T-helper 2 cell treated with Interferon-gamma antibody and Interleukin-4, amounts not matched to agents 100 ng/mL and 5 ng/mL, for 36 hours (primary cell): ENCODE measurements around the gene OR2T2. TPM values are rescaled to one million over a fixed set of nuclear protein-coding genes. Genes with fewer than 3 reads are reported as not detected.
"Not testable (repeated sequence)": the region's sequence is repeated elsewhere in the genome, so short reads cannot be mapped to it uniquely, and the experiment has no call there.

ENCODE experiments used
- intact Hi-C: fragments of 100-400 bp; cut with micrococcal nuclease; formaldehyde crosslinking; loops from one replicate; pipeline ENCODE4 v1.15.1; 2023
- total RNA-seq: library from RNA; stranded (reverse); gene quantifications from 2 replicates; pipeline ENCODE4 v1.2.3, GENCODE V29; 2022

Gene OR2T2
- total RNA-seq, 1 donor from 2014 or later = not detected

DNA sequence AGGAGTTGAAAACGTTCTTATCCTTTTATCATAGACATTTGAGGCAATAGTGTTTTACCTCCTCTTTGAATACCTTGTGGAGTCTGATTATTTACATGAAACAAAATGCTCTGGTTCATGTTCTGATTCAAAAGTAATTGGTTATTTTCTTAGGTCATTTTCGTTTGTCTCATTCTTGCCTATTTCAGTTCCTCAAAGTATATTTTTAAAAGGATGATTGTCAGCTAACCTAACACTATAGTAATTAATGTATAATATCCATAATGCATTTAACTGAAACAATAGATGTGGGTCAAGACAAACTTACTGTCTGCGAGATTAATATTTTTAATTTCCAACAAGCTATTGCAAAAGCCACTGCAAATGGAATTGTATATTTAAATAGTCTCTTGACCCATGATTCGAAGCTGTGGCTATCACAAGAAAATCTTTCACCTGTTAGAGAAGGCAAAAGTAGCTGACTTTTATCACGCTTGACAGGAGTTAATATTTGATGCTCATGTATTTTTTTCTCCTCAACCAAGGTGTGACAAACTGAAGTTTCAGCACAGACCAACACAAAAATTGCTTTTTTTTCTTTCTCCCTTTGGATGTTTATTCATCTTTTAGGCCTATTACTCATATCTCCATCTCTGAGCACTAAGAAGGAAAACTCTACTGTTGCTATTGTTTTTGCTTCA, 5.2 kb downstream of the OR2T2 start:
- intact Hi-C loops = not testable (repeated sequence)

DNA sequence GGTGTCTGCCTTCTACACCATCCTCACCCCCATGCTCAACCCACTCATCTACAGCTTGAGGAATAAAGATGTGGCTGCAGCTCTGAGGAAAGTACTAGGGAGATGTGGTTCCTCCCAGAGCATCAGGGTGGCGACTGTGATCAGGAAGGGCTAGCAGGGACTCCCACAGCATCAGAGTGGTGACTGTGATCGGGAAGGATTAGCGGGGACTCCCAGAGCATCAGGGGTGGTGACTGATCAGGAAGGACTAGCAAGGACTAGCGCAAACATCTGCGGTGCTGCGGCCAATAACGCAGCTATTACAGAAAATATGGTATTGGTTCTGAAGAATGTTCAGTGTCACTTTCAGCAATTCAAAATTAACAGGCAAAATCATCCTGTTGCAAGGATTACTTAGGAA, 8.2 kb downstream of the OR2T2 start:
- intact Hi-C loops = not testable (repeated sequence)

DNA sequence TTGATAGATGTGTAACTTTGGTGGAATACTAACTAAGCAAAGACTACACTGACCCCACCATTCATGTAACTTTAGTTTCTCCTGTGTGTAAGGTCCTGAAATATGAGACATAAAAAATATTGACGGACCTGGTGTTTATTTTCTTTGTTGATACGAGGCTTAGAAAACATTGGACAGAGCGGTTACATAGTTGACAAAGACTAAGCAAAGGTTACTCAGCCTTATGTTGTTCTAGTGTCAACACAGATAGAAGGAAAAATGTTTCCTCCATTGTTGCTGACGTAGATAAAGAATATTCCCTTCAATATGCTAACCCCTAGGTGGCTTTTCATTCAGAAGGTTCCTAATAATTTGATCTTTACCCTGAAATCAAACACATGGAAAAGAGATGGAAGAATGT, 9.6 kb downstream of the OR2T2 start:
- intact Hi-C loops = not testable (repeated sequence)

DNA sequence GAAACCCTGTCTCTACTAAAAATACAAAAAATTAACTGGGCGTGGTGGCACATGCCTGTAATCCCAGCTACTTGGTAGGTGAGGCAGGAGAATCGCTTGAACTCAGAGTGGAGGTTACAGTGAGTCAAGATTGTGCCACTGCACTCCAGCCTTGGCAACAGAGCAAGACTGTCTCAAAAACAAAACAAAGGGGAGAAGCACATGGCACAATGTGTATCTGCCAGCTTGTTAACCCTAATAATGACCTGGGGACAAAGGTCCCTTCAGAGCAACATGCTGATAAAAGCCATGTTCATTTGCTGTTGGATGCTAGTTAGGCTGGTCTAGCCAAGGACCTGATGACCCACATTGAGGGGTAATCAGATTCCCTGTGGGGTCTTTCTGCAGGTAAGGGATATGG, 11.2 kb downstream of the OR2T2 start:
- intact Hi-C loops = not testable (repeated sequence)

DNA sequence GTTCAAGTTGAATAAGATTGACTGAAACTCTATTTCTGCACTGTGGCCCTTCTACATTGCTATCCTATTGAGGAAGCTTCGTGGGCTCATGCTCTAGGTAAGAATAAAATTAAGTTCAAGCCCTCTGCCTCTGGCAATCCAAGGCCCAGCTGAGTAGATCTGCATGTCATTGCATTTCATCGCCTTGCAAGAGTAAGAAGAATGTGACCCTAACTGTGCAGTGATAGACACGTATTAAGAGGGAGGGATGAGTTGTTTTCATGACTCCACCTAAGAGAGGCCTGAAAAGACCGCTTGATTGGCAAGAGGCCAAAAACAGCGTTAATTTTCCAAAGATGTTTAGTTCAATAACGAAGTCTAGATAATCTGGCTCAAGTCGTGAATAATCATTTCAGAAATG, 13.7 kb downstream of the OR2T2 start:
- intact Hi-C loops = not testable (repeated sequence)

DNA sequence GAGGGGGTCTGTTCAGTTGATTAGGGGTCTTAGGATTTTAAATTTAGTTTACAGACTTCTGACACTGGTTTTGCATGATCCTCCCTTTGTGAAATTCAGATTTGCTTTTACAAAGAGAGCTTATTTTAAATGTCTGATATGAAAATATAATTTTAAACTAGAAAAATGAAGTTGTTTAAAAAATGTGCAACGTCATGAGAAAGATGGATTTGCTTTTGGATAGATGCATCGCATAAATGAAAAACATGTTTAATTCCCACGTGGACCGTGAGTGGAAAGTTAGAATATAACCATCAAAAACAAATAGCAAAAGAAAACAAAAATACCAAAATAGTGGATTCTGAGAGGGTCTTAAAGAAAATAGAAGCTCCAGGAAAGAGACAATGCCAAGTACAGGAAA, 25.7 kb downstream of the OR2T2 start:
- intact Hi-C loops = no loop called here

DNA sequence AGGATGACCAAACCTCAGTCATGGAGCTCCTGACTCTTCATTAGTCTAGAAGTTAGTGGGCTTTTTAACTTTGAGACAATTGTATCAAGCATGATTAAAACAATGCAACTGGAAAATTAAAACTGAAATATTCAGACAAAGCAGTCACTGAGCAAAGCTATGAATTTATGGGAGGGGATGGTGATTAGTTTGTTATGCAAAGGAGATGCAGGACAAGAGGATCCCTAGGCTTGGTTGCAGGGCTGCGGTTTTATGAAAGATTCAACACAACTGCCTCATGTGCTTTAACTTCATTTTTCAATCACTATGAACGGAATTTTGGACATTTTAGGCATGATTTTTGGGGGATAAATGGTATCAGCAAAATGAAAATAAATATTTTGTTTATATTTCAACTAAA, 26.7 kb downstream of the OR2T2 start:
- intact Hi-C loops = not testable (repeated sequence)

DNA sequence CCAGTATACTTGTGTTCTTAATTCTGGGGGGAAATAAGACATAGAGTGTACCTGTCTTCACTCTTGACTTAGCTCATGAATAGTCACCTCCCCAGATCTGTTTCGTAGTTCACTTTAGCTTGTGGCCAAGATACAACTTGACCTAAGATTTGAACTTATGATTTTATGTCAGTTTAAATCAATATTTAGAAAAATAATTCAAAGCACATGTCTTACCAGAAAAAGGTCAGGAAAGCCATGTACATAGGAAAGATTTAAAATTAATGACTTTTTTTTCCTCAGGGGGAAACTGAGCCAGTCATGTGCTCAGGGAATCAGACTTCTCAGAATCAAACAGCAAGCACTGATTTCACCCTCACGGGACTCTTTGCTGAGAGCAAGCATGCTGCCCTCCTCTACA, 27.6 kb downstream of the OR2T2 start, which contains the start of gene OR2T3:
TSS of gene OR2T3 (plus strand) at position 301 of the 400 bp plus-strand sequence. CDS start at position 301, 0 bp downstream.
- intact Hi-C loops = not testable (repeated sequence)

DNA sequence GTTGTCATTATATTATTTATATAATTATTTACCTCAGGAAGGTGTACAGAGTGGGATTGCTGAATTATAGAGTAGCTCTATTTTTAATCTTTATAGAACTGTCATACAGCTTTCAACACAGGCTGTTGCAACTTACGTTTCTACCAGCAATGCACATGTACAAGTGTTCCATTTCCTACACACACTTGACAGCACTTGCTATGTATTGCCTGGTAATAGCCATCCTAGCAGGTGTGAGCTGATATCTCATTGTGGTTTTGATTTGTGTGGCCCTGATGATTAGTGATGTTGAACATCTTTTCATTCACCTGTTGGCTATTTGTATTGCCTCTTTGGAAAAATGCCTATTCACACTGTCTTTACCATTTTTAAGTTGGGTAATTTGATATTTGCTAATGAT, 30.2 kb downstream of the OR2T2 start:
- intact Hi-C loops = not testable (repeated sequence)

DNA sequence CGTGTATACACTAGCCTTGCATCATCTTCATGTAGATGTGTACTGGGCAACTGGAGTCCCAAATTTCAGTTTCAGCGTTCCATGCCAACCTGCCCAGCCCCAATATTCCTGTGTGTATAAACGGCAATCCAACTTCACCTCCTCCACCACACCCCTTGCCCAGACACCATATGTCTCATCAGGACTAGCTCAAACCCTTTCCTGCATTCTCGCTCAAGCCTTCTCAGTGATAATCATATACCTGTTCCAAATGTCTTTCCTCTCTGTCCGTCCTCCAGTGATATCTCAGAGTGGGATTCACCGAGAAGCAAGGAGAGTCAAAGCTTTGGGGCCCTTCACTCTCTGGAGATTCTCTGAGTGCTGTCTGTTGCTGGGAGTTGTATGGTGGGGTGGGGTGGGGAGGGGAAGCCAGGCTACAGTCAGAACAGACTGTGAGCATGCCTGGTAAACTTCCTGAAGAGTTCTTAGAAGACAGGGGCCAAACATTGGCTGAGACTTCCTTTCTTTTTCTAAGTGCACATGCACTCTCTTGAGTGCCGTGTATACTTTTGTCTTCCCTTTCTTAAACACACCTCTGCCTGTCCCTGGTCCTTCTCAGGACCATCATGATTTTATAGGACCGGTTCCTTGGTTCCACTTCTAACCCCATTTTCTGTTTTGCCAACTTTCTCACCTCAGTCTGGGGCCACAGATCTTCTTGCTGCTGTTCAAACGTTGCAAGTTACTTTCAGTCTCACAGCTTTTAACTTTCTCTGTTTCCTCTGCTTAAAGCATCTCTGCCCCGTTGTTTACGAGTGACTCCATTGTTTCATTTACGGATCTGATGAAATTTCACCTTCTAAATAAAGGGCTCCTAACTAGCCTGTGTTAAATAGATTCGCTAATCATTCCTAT, 36.5 kb downstream of the OR2T2 start:
- intact Hi-C loops = loop anchor here (5.0 kb wide), 1 partner anchor 80 kb away; the partner anchor contains the start of gene OR2T1

DNA sequence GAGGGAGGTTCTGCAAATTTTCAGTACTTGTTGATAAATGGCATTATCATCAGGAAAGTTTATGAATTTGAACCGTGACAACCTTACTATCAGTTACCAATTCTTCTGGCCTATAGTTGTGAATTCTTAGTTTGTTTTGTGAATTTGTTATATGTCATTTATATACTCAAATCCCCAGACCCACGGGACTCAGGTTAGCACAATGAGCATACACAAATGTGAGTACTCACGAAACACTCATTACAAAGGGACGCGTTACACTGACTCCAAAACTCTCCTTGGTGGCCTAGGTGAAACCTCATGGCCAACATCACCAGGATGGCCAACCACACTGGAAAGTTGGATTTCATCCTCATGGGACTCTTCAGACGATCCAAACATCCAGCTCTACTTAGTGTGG, 42.9 kb downstream of the OR2T2 start, which contains the start of gene OR2T5:
TSS of gene OR2T5 (plus strand) at position 301 of the 400 bp plus-strand sequence. CDS start at position 301, 0 bp downstream.
- intact Hi-C loops = not testable (repeated sequence)

DNA sequence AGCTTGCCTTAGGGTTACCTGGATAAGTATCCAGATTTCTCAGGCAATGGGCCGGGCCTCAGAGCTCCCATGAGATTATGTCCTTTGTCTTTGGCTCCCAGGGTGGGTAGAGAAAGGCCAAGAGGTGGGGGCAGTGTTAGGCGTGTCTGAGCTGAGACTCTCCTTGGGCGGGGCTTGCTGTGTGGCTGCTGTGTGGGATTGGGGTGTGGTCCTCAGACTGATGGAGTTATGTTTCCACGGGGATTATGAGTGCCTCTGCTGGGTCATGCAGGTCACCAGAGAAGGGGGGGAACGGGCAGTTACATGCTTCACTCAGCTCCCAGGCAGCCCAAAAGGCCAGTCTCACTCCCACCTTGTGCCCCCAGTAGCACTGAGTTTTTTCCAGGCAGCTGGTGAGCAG, 51.2 kb downstream of the OR2T2 start:
- intact Hi-C loops = not testable (repeated sequence)

DNA sequence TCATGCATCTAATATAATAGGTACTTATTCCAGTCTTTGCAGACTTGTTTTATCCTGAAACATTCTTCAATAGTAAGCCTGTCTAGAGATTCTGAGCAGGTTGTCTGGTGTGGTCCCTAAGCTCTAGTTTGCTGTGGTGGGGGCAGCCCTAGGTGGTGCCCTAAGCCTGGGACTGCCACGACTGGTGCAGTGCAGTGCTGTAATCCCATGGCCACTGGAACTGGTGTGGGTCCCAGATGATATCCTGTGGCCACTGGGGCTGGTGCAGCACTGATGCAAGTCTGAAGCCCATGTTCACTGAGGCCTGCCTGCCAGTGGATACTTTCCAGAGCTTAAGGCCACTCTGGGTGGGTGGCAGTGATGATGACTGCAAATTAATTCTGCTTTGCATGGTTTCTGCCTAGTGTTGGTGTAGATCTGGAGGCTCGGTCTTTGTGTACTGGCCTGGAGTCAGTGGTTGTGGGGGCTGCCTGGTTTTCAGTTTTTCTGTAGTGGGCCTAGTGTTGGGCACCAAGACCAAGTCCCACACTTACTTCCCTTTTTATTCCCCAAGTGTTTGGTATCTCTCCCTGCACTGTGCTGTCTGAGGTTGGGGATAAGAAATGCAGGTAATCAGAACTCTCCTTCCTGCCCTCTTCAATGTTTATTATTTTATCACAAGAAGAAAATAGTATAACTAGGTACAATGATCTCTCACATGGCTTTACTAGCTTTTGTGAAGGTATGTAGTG, 55.0 kb downstream of the OR2T2 start:
- intact Hi-C loops = not testable (repeated sequence)

Other genes with a start within 250 kb of the OR2T2 start
- gene OR2M3, start 248.4 kb upstream of the OR2T2 start, total RNA-seq = not detected in 2 replicates
- not detected in 2 replicates for gene OR2M4, start 214.2 kb upstream of the OR2T2 start, total RNA-seq
- gene OR2T33, start 167.7 kb upstream of the OR2T2 start, total RNA-seq = not detected in 2 replicates
- not detected in 2 replicates for gene OR2T12, start 142.2 kb upstream of the OR2T2 start, total RNA-seq
- not detected in 2 replicates for gene OR2M7, start 121.1 kb upstream of the OR2T2 start, total RNA-seq
- not detected in 2 replicates for gene OR14C36, start 96.9 kb upstream of the OR2T2 start, total RNA-seq
- not detected in 2 replicates for gene OR2T4, start 84.0 kb upstream of the OR2T2 start, total RNA-seq
- gene OR2T6, start 69.9 kb upstream of the OR2T2 start, total RNA-seq = not detected in 2 replicates
- gene OR2T1, start 42.6 kb upstream of the OR2T2 start, total RNA-seq = not detected in 2 replicates
- not detected in 2 replicates for gene OR2T3, start 27.7 kb downstream of the OR2T2 start, total RNA-seq
- gene OR2T5, start 43.0 kb downstream of the OR2T2 start, total RNA-seq = not detected in 2 replicates
- not detected in 2 replicates for gene OR2G6, start 62.4 kb downstream of the OR2T2 start, total RNA-seq
- not detected in 2 replicates for gene OR2T29, start 117.1 kb downstream of the OR2T2 start, total RNA-seq
- not detected in 2 replicates for gene OR2T34, start 129.1 kb downstream of the OR2T2 start, total RNA-seq
- not detected in 2 replicates for gene OR2T10, start 152.1 kb downstream of the OR2T2 start, total RNA-seq
- gene OR2T11, start 189.5 kb downstream of the OR2T2 start, total RNA-seq = not detected in 2 replicates
- gene OR2T35, start 199.6 kb downstream of the OR2T2 start, total RNA-seq = not detected in 2 replicates
- not detected in 2 replicates for gene OR2T27, start 209.9 kb downstream of the OR2T2 start, total RNA-seq